COLO668 (cell line): ENCODE data around the gene LUZP1.

Experiments used
- DNase-seq: peaks from one replicate; lab custom pipeline; 2025; ENCODE audit not compliant: unreplicated experiment; lab: John Stamatoyannopoulos, UW

LUZP1 gene

DNA sequence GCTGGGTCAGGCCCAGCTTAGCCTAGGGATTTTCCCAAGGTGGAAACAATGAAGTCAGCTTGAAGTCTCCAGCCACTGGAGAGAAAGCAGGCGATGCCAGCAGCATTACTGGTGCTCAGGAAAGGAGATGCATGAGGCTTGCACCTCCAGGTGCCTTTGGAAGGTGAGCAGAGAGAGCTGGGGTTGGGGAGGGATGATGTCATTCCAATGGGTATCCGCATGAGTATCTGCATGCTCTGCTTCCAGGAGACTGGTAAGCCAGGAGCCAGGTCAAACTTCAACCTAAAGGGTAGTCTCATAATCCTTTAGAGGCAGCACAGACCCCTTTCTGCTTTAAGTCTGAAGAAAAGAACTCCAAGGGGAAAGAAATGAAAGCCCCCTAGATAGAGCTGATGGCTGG lies 80.6 kb downstream of the LUZP1 start:
- no peak for DNase-seq

DNA sequence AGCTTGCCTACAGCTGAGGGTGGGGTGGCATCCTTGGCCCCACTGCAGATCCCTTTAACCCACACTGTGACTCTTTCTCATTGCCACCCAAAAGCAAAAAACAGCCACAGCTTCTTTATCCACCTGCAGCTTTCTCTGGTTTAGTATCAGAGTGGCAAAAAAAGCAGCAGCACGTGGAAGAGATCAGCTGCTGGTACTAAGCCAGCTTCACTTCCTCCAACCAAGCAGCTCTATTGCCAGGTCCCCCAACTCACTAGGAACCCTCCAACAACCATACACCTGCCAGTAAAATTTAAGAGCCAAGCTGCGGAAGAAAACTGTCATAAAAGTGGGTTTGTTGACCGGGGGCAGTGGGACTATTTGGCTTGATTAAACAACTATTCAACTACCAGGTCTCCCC lies 83.0 kb downstream of the LUZP1 start:
- no peak for DNase-seq

DNA sequence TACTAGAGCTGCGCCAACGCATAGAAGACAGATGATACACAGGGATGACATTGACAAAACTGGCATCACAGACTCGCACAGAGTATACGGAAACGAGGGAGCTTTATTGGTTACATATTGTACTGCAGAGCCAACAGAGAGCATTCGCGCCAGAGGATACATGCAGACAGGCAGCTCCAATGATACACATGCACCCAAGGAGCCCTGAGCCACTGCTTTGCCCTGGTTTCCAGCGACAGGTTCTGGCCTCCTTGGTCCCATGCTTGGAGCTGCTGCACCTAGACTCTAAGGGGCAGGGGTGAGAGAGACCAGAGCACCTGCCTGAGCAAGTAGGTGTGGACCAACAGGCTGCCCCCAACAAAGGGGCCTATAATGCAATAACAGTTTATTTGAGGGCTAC lies 83.8 kb downstream of the LUZP1 start:
- no peak for DNase-seq

DNA sequence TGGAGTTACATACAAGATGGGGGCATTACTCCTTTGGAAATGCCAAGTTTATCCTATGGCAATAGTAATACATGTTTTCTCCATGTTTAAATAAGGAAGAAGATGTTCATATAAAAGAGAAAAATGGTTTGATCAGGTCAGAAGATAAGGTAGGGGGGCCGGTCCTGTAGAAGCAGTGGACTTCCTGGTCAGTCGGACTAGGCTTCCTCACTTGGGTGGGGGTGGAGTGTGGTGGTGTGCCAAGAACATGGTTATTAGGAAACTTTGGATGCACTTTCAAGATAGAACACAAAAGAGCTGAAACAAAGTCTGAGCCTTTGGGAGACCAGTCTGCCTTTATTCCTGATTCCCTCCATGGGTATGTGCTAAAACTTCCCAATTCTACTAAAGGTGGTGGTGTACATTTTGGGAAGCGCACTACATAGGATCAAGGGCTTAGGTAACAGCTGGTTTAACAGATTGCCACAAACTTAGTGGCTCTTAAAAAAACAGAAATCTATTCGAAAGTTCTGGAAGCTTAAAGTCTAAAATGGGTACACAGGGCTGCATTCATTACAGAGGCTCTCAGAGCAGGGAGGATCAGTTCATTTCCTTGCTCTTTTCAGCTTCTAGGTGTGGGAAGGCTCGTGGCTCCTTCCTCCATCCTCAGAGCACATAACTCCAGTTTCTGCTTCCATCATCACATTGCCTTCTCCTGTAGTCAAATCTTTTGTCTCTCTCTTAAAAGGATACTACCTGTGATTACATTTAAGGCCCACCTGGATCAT lies 84.8 kb downstream of the LUZP1 start:
- no peak for DNase-seq

DNA sequence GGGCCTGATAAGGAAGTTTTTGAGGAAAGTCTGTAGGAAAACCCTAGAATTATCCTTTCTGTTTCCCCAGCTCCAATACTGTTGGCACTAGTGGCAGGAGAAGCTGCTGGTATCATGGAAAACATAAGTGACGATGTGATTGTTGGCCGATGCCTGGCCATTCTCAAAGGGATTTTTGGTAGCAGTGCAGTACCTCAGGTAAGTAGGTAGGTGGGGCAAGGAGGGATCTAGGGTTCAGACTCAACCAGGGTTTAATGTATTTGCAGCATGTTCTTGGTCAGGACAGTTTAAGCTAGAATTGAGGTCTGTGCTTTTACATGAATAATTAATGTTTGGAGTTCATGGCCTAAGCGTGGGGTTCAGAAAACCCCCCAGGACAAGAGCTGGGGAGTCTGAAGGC lies 87.3 kb downstream of the LUZP1 start:
- no peak for DNase-seq

DNA sequence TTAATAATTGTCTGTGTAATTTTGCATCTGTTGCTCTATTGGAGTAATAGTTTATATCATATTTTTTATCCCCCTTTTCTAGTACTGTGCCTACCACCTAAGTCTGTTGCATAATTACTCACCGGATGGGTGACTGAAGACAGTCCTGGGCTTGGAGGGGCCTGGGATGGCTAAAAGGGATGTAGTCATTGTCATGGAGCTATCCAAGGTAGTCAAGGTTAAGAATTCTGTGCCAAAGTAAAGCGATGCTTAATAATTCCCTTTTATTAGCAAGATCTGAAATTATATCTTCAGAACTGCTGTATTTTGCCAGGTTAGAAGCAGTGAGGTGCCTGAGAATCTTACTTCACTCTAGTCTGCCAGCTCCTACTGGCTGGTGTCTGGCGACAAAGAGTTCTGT lies 87.8 kb downstream of the LUZP1 start:
- no peak for DNase-seq

DNA sequence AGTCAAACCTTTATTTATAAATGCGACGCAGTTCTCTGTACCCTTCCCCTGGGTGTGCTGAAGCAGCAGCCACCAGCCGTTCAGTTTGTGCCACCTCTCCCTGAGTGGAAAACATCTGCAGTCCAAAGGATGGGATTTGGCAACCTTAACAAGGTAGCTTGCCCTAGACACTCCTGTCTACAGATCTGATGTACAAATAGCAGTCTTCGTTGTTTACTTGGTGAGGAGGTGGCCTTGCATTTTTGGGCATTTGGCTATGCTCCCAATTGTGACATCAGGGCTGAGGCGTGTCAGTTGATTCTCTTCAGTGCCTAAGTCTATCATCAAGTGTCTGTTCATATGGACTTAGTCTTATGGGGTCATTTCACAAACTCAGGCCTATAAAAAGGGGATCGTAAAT lies 89.6 kb downstream of the LUZP1 start:
- DNase-seq, result no peak

DNA sequence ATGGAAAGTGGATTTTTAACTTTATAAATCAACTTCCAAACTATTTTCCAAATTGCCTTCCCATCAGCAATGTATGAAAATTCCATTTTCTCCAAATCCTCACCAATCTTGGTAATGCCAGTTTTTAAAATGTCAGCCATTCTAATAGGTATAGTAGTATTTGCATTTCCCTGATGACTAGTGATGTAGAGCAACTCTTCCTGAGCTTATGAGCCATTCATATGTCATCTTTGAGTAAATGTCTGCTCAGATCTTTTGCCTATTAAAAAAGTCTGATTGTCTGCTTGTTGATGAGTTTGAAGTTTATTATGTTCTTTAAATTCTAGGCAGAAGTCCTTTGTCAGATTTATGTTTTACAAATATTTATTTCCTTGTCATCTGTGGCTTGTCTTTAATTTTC lies 94.6 kb downstream of the LUZP1 start:
- no peak for DNase-seq

DNA sequence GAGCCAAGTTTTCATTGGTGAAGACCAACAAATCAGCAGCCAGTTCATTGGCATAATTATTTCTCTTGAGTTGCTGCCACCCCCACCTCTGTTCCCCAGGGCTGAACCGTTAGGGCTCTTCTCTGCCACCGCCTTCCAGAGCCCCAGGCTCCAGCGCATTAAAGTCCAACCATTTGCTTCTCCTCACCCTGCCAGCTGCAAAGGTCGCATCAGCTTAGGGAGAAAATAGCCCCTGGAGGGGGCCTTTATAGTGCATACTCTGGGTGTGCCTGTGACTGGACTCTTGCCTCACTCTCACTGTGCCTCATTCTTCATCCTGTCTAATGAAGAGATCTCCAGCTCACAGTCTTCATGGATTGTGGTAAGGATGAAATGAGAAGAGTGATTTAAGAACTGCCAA lies 99.0 kb downstream of the LUZP1 start:
- DNase-seq, result no peak

DNA sequence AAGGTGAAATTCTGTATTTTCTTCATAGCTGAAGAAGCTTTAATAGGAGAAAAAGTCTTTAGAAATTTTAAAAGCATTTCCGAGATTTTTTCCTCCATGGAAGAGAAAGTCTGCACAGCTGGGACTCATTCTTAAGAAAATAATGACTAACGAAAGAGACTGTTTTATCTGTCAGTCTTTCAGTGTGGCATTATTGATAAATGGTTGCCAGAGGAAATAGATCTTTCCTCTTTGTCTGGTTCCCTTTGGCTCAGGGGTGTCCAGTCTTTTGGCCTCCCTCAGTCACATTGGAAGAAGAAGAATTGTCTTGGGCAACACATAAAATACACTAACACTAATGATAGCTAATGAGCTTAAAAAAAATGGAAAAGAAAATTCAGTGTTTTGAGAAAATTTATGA lies 99.5 kb downstream of the LUZP1 start:
- DNase-seq, result no peak

DNA sequence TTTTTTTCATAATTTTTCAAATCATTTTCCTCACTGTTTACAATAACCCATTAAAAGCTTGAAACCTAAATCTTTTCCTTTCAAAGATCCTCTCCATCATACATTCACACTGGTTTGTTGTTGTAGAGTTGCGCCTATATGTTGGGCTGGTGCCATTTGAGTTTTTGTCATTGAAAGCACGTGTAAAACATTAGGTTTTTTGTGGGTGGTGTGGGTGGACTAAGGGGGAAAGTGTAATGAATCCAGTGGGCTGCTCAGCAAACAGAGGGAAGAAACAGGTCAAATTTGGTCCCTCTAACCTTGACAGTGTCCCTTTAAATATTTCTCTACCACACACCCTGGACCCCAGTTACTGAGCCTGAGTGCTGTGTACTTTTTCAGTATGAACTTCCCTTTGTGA lies 102.6 kb downstream of the LUZP1 start:
- no peak for DNase-seq

DNA sequence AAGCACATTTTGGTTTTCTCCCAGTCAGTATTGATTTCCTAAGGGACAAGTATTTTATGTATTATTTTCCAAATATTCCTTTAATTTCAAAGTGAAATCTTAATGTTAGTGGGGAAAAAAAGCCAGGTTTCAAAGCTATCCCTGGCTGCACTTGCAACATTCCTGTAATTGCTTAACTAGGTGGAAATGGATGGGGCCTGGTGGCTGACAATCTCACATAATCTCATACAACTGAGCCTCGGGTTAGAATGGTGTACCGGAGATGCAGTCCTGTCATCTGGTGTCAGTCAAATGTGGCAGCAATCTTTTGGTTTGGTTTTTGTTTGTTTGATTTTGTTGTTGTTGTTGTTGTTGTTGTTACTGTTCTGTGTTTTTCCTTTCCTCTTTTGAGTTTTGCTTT lies 103.3 kb downstream of the LUZP1 start:
- DNase-seq, result no peak

DNA sequence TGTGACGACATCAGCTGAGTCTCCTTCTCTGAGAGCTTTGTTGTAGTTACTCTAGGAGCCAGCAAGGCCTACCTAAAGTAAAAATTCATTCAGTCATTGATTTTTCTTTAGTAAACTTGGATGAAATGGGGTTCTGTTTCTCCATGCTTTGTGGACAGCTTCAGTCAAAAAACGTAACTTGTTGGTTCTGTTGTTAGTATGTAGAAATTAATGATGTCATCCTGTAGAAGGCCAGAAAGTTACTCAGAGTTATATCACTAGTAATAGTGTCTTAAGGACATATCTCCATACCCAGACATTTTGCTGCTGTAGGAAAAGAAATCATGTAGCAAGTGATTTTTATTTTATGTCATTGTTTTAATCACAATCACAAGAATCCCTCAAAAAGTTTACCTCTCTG lies 106.4 kb downstream of the LUZP1 start:
- no peak for DNase-seq

DNA sequence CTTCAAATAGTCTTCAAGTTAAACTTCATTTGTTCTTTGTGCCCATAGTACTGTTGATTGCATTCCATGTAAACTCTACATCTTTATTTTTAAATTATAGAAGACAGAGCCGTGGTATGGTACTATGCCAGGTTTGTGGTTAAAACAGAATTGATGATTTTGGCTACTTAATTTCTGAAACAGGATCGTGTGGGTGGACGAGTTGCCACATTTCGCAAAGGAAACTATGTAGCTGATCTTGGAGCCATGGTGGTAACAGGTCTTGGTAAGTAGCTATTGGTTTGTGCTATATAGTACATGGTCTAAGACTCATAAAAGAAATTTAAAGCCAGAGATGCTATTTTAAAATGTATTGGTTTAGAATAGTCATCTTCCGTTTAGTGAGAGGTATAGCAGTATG lies 111.4 kb downstream of the LUZP1 start:
- no peak for DNase-seq

DNA sequence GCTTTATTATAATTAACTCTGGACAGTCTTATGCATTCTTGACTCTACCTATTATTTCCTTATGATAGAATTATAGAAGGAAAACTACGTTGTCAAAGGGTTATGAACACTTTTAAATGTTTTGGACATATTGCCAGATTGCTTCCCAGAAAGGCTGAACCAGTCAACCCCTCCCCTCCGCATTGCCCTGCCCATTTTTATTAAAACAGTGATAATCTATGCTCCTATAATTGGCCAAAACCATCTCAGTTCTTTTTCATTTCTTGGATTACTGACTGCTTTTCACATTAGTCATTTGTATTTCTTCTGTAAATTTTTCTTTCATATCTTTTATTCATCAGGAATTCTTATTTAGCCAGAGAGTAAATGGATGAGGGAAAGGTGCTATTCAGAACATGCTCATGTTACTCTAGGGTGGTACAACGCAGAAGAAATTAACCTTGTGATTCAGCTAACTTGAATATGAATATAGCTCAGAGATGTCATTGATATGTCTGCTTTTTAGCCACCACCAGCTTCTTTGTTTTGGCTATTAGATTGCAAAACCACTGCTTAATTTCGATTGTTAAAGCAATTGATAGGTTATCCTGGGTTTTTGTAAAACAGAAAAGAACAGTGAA lies 117.3 kb downstream of the LUZP1 start:
- DNase-seq, result no peak

DNA sequence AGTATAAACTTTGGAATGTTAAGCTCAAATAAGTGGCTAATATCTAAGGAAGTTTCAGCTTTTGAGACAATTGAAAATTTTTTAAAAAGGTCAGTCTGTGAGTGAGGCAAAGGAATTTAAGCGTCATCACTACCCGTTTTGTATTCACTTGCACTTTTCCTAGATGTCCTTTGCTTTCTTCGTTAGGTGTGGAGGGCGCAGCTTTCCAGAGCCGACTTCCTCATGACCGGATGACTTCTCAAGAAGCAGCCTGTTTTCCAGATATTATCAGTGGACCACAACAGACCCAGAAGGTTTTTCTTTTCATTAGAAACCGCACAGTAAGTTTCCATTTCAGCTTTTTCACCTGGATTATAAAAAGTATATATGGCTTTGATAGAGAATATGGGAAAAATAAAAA lies 118.5 kb downstream of the LUZP1 start:
- no peak for DNase-seq

DNA sequence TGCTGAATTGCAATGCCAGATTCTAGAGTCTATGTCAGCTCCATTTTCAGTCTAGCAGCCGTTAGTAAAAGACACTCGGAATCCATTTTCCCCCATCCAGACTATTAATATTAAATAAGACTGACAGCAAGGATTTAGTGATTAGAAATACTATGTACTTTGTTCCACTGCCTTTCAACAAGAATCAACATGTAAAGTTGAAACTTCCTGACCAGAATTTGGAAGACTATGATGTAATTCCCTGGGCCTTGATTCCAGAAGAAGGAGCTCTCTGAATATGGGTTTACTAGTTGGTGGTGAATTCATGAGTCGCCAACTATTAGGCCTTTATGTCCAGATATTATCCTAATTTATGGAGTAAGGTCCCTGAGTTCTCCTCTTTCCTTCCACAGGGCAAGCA lies 124.6 kb downstream of the LUZP1 start:
- DNase-seq, result no peak

DNA sequence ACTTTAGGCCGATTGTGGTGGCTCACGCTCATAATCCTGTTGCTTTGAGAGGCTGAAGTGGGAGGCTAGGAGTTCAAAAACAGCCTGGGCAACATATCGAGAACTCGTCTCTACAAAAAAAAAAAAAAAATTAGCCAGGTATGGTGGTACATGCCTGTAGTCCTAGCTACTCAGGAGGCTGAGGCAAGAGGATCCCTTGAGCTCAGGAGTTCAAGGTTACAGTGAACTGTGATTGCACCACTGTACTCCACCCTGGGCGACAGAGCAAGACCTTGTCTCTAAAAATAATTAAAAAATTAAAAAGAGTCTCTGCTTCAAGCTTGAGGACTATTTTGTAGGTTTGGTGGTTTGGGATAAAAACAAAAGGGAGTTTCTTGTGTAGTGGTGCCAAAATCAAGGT lies 128.1 kb downstream of the LUZP1 start:
- no peak for DNase-seq

DNA sequence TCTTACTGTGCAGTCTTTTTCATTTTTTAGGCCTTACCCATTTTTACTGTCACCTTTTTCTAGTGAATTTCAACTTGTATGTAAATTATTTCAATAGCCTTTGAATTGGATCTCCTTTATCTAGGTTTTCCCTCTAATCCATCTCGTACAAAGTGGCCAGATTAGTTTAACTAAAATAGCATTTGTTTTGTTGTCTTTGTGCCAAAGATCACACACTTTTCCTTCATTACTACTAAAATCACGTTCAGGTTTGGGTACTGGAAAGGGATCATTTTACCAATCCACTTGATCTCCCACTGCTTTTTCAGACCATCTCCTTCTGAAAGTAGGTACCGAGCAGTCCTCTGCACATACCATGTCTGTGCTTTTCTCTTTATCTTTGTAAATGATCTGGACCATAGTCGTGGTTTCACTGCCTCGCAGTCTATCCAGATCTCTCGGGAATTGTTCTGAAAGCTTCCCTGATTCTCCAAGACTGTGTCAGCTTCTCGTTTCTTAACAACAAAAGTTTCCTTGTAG lies 129.3 kb downstream of the LUZP1 start:
- DNase-seq, result no peak

DNA sequence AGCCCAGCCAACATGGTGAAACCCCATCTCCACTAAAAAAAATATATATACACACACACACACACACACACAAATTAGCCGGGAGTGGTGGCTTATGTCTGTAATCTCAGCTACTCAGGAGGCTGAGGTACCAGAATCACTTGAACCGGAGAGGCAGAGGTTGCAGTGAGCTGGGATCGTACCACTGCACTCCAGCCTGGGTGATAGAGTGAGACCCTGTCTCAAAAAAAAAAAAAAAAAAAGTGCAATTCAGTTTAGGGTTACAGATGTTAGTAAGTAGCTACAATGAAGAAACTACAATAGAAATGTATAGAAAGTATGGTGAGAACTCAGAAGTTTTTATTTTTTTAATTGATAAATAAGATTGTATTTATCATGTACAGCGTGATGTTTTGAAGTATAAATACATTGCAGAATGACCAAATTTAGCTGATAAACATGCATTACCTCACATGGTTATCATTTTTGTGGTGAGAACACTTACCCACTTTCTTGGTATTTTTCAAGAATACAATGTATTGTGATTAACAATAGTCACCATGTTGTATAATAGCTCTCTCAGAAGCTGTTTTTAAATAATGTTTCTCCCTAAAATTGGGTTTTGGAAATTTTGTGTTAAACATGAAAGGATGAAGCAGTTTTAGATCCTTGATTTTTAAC lies 131.4 kb downstream of the LUZP1 start:
- no peak for DNase-seq

DNA sequence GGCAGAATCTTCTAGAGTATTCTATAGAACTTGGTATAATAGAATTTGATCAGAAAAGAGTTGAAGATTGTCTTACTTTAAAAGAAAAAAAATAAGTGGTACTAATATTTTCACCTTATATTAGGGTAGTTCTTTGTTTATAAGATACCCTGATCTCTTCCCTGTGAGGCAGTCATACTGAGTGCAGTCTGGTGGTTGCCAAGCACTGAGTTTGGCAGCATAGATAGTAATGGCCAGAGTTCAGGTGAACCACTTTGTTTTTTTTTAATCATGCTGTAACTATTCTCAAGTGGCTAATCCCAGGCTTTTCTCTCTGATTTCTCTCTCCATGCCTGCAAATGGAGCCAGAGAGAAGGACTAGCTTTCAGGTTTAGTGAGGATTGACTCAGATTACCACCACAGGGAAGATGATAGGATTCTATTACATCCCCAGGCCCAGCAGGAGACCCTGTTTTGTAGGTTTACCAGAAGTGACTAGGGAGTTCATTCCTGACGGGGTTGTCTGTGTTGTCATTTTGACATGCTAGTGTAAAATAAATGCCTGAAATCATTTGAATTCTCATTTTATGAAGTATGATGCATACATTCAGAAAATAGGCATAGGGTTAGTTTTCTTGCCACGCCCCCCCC lies 132.7 kb downstream of the LUZP1 start:
- no peak for DNase-seq
